Ovary (tissue), 9 donors: Measurements from ENCODE around the gene SYN1. TPM values are rescaled to one million over a fixed set of nuclear protein-coding genes. Genes with fewer than 3 reads are reported as not detected.
A peak's percentile ranks its signal among the peaks of the same experiment; 100 is the strongest.

Experiments
- DNase-seq, 5 donors: peaks; one replicate each; pipeline ENCODE4 v3.0.0-alpha.2; 2019 to 2020
- H3K27ac ChIP-seq, 2 donors: fragments of 200-600 bp; one replicate each; pipeline versions ENCODE4 v1.5.1 to v1.8.0; 2019 to 2022
- H3K27me3 ChIP-seq: fragments of 200-600 bp; one replicate; pipeline ENCODE4 v1.8.0; 2022
- H3K36me3 ChIP-seq: fragments of 200-600 bp; sonication (generic); one replicate; pipeline ENCODE4 v1.5.1; 2019
- H3K4me1 ChIP-seq: one replicate; pipeline ENCODE4 v1.8.1; 2013; ENCODE audit warnings: mild to moderate bottlenecking, moderate library complexity; ENCODE audit not compliant: insufficient read depth
- H3K4me3 ChIP-seq: fragments of 200-600 bp; sonication (generic); one replicate; pipeline ENCODE4 v1.5.1; 2017
- H3K9me3 ChIP-seq, 2 donors: fragments of 200-600 bp in 1 of 2; sonication (generic) in 1 of 2; one replicate each; pipeline versions ENCODE4 v1.5.1 to v1.8.1; 2013 to 2019; ENCODE audit warnings: mild to moderate bottlenecking in 1 of 2, moderate library complexity in 1 of 2
- EP300 ChIP-seq: sonication (generic); formaldehyde crosslinking; IDR thresholded peaks from one replicate; pipeline ENCODE4 v1.6.1; 2017; ENCODE audit warnings: antibody characterized with exemption
- POLR2A ChIP-seq: fragments of 450-650 bp; IDR thresholded peaks from one replicate; pipeline ENCODE4 v1.6.1; 2017; ENCODE audit warnings: antibody characterized with exemption, mild to moderate bottlenecking, moderate library complexity
- WGBS, 3 donors: extraction: QIAGEN DNeasy Blood & Tissue Kit in 1 of 3; methylation state at CpG; one replicate each; pipeline versions ENCODE4 v1.1.5 to v1.1.7; 2013 to 2017; 5-methylcytosine and 5-hydroxymethylcytosine counted together
- intact Hi-C, 4 donors: fragments of 100-400 bp; cut with DNase I; formaldehyde crosslinking; loops; one replicate each; pipeline versions ENCODE4 v1.11.0 to v1.15.1; 2022 to 2023
- polyA plus RNA-seq, 2 donors: library from polyadenylated mRNA; stranded (reverse); fragments of 200-250 nt in 1 of 2; fragments of 350-450 nt in 1 of 2; fragmentation: Illumina TruSeq in 1 of 2; extraction: RNeasy Lipid Tissue Mini Kit (QIAGEN cat#74804) in 1 of 2; gene quantifications; one replicate each; pipeline ENCODE4 v1.2.3, GENCODE V29; 2013 to 2014
- total RNA-seq, 7 donors: library from RNA; depleted of rRNA in 2 of 7; stranded (reverse); fragments of >200 nt in 2 of 7; fragmentation: NEBNext Ultra II Directional in 3 of 7; extraction: Animal tissue kit (Norgen Biotek cat#: 25700) in 3 of 7; gene quantifications; one replicate each; pipeline versions ENCODE4 v1.1.0 to v1.2.4, GENCODE V29; 2016 to 2023
- TF ChIP-seq, protein P1 (sequence below), 3 donors: fragments of 450-650 bp in 2 of 3; fragments of 200-600 bp in 1 of 3; IDR thresholded peaks; one replicate each; pipeline versions ENCODE4 v1.5.1 to v1.8.0; 2016 to 2022; ENCODE audit warnings: antibody characterized with exemption in 3 of 3, mild to moderate bottlenecking in 1 of 3
- donor health status: DM: no; HTN: no; CAD: no; lungs with moderate emphysema.
- donor health status: DM: no; HTN: no; CAD: no.
- donor health status: Bipolar disorder and iron deficiency.
- donor health status: DM: yes; HTN: yes; CAD: no.
- donor health status: DM: no; HTN: no; CAD: no.
- donor health status: DM: yes; HTN: yes; CAD: no.

The SYN1 gene
- total and polyA plus RNA-seq, 9 donors: 0.69 to 12.6 (median 2.4) TPM

DNA sequence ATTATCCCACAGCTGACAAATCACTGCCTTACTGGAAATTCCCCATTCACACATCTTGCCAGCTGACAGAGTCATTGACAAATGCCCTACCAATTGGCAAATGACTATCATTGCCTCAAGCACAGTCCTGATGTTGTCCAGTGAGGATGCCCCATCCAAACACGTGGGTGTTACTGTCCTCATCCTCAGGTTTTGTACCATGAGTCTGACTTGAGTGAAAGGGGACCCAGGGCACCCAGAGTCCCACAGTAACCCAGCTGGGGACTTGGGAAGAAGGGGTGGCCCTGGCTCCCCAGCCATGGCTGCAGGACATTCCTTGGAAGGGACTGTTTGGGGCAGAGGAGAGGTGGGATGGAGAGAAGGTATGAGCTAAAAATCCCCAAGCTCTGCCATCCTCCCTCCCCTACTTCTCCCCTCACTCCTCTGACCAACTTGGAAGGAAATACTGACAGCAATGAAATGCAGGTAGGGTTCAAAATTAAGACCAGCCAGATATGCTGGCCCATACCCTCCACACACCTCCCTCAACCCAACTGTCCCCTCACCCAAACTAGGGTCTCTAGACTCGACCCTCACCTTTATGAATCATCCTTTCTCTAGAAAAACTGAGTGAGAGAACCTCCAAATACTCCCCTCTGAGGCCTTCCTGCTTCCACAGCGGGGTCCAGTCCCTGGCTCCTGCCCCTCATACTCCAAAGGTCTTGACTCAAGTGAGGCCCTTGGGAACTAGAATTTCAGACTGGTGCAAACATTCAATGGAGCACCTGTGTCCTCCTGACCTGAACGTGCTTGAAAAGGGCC is 32.4 kb downstream of the SYN1 start:
- Histone ChIP-seq H3K27ac (no peak overlapping the region), H3K27me3 (no peaks in the 10 kb centered on the region), H3K4me3 (no peak overlapping the region), H3K36me3 (no peaks in the 10 kb centered on the region), H3K9me3 (no peaks in the 10 kb centered on the region), H3K4me1 (peaks cover 3% of the 10 kb centered on the region)
- TF ChIP-seq EP300: no peak
- TF ChIP-seq, protein P1, sequence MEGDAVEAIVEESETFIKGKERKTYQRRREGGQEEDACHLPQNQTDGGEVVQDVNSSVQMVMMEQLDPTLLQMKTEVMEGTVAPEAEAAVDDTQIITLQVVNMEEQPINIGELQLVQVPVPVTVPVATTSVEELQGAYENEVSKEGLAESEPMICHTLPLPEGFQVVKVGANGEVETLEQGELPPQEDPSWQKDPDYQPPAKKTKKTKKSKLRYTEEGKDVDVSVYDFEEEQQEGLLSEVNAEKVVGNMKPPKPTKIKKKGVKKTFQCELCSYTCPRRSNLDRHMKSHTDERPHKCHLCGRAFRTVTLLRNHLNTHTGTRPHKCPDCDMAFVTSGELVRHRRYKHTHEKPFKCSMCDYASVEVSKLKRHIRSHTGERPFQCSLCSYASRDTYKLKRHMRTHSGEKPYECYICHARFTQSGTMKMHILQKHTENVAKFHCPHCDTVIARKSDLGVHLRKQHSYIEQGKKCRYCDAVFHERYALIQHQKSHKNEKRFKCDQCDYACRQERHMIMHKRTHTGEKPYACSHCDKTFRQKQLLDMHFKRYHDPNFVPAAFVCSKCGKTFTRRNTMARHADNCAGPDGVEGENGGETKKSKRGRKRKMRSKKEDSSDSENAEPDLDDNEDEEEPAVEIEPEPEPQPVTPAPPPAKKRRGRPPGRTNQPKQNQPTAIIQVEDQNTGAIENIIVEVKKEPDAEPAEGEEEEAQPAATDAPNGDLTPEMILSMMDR (IDR thresholded peaks at IDR 0.05): no peak
- whole genome bisulfite sequencing, 3 donors: 34 to 44% (median 37%) methylated on average over 4 of the region's 4 CpGs
- no peak for DNase-seq
- intact Hi-C loops: no loop called here

DNA sequence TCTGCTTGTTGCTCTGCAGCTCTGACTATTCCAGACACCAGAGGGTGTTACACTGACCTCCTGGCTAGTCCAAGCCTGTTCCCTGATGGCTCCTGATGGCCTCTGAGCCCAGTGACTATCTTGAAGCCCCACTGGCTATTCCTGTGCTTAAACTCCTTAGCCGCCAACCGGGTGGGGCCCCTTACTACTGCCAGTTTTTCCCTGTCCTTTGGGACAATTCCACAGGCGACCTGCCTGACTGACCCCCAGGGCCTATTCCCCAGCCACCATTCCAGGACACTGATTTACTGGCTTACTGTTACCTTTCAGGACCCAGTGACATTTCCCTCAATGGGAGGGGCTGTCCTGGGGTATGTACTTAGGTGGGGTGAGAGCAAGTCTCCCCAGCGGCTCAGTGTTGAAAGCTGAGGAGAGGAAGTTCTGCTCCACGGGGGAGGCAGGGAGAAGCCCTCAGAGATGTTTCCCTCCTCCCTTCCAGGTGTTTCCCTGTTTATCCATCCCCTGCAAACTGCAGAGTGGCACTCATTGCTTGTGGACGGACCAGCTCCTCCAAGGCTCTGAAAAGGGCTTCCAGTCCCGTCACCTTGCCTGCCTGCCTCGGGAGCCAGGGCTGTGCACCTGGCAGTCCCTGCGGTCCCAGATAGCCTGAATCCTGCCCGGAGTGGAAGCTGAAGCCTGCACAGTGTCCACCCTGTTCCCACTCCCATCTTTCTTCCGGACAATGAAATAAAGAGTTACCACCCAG is 33.4 kb downstream of the SYN1 start:
- H3K4me3 ChIP-seq: no peak overlapping the region
- TF ChIP-seq EP300: no peak
- TF ChIP-seq, protein P1 (IDR thresholded peaks at IDR 0.05): no peak
- no peak for TF ChIP-seq POLR2A
- 59 to 69% (median 66%) methylated on average over 11 of the region's 11 CpGs for WGBS, 3 donors
- intact Hi-C loops: no loop called here
- no peaks in the 10 kb centered on the region for H3K9me3 ChIP-seq
- H3K27ac ChIP-seq: peak overlapping the region in 1 of 2 donors; percentile 42
- peak in 1 of 5 donors; percentile 18 for DNase-seq
- no peaks in the 10 kb centered on the region for H3K36me3 ChIP-seq
- no peaks in the 10 kb centered on the region for H3K27me3 ChIP-seq
- peaks cover 4% of the 10 kb centered on the region for H3K4me1 ChIP-seq

DNA sequence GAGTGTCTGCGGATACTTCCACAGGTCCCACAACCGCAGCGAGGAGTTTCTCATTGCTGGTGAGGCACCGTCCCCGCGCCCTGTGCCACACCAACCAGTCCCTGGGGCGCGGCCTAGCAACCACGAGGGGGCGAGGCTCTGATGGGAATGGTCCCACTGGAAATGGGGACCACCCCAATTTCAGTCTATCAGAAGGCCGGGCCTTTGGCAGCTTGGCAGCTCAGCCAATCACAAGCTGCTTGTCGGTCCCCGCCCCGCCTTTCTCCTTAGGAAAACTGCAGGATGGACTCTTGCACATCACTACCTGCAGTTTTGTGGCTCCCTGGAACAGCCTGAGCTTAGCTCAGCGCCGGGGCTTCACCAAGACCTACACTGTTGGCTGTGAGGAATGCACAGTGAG is 34.4 kb downstream of the SYN1 start:
- TF ChIP-seq, protein P1 (IDR thresholded peaks at IDR 0.05): no peak
- no peak for TF ChIP-seq EP300
- TF ChIP-seq POLR2A: no peak
- Histone ChIP-seq H3K9me3 (no peaks in the 10 kb centered on the region), H3K27ac (peak overlapping the region; percentile 40 to 42), H3K4me3 (no peak overlapping the region), H3K4me1 (peaks cover 4% of the 10 kb centered on the region), H3K36me3 (no peaks in the 10 kb centered on the region), H3K27me3 (no peaks in the 10 kb centered on the region)
- intact Hi-C loops: no loop called here
- peak in 1 of 5 donors; percentile 22 for DNase-seq
- WGBS, 3 donors: 36 to 45% (median 39%) methylated on average over 12 to 16 of the region's 16 CpGs

DNA sequence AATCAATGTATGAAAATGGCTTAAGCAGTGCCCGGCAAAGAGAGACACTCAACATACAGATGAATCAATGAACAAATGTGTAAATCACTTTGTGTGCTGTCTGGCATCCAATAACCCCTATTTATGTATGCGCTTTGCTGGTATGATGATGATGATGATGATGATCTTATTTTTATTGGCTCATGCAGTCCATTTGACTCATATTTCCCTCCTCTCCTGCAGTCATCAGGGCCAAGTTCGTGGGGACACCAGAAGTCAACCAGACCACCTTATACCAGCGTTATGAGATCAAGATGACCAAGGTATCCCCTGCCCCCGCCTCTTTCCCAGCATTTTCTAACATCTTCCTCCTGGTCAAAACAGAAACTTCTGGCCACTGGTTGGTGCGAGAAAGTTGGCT is 34.9 kb downstream of the SYN1 start:
- 49 to 51% (median 50%) methylated on average over 6 of the region's 6 CpGs for WGBS, 3 donors
- H3K27me3 ChIP-seq: no peaks in the 10 kb centered on the region
- peaks cover 4% of the 10 kb centered on the region for H3K4me1 ChIP-seq
- intact Hi-C loops: no loop called here
- no peak for TF ChIP-seq EP300
- no peak for TF ChIP-seq POLR2A
- TF ChIP-seq, protein P1 (IDR thresholded peaks at IDR 0.05): no peak
- H3K27ac ChIP-seq: no peak overlapping the region
- no peak for DNase-seq
- H3K36me3 ChIP-seq: no peaks in the 10 kb centered on the region
- no peak overlapping the region for H3K4me3 ChIP-seq
- no peaks in the 10 kb centered on the region for H3K9me3 ChIP-seq
